NCI-H226 (cell line): ENCODE data around the gene PEX13.

ENCODE experiments used
- DNase-seq: peaks from one replicate; pipeline ENCODE4 v3.0.0-alpha.2; 2015

PEX13 gene

GRCh38 chr2:61085883-61086282 is 68.4 kb downstream of the PEX13 start:
- DNase-seq: no peak

- no peak for DNase-seq
Measured at GRCh38 chr2:61089797-61090196, 72.3 kb downstream of the PEX13 start.

GRCh38 chr2:61090386-61090921 is 72.9 kb downstream of the PEX13 start:
- DNase-seq: peak; percentile 35

GRCh38 chr2:61091485-61091884 is 74.0 kb downstream of the PEX13 start:
- DNase-seq: no peak

- DNase-seq: no peak
Measured at GRCh38 chr2:61096438-61096837, 78.9 kb downstream of the PEX13 start.

- DNase-seq: no peak
Measured at GRCh38 chr2:61100801-61101200, 83.3 kb downstream of the PEX13 start.
